Fibroblast of lung (primary cell): ENCODE measurements around the gene CAVIN2.

Experiments
- CTCF ChIP-seq, 2 donors: IDR thresholded peaks in 1 of 2; conservative IDR thresholded peaks in 1 of 2; 1 replicate in 1 of 2; 2 replicates in 1 of 2; pipeline ENCODE4 v1.5.1; 2011 to 2012; ENCODE audit warnings: low read length in 2 of 2, control low read depth in 1 of 2, inconsistent platforms in 1 of 2, low read depth in 1 of 2, mild to moderate bottlenecking in 1 of 2
- EZH2 ChIP-seq: IDR thresholded peaks from 2 replicates; pipeline ENCODE4 v1.5.1; 2012; ENCODE audit warnings: low read length, control low read depth, mild to moderate bottlenecking; ENCODE audit errors: missing control alignments

GRCh38 chr2:191795715-191796114 is 51.2 kb downstream of the CAVIN2 start:
- TF ChIP-seq CTCF (conservative IDR thresholded peaks at IDR 0.05 in 1 of 2, IDR thresholded peaks at IDR 0.05 in 1 of 2; ENCODE audit: low read depth in 1 of 2, low read length in 2 of 2) = no peak
- no peak for TF ChIP-seq EZH2
